NCI-H128 (cell line): ENCODE results near the gene GREM2.

ENCODE experiments used
- DNase-seq: peaks from one replicate; lab custom pipeline; 2025; ENCODE audit not compliant: unreplicated experiment; lab: John Stamatoyannopoulos, UW

The GREM2 gene

GRCh38 chr1:240610636-240611035 lies 1.3 kb downstream of the GREM2 start:
- no peak for DNase-seq

- no peak for DNase-seq
Measured at GRCh38 chr1:240609527-240610060, 2.4 kb downstream of the GREM2 start.

DNA sequence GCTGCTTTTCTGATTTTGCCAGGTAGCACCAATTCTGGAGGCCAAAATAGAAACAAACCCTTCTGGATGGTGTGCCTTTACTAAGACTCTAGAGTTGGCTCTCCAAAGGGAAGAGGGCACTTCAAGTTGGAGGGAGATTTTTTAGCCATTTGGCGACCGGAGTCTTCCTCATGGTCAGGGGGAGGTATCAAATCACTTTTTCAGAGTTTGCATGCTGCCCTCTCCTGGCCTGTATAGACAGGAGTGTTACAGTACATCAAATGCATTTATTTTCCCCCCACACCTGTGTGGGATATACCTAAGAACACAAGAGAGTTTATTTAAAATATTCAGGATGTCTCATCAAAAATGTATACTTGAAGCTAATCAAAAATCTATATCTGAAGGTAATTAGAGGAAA lies 3.2 kb downstream of the GREM2 start:
- DNase-seq = no peak

DNA sequence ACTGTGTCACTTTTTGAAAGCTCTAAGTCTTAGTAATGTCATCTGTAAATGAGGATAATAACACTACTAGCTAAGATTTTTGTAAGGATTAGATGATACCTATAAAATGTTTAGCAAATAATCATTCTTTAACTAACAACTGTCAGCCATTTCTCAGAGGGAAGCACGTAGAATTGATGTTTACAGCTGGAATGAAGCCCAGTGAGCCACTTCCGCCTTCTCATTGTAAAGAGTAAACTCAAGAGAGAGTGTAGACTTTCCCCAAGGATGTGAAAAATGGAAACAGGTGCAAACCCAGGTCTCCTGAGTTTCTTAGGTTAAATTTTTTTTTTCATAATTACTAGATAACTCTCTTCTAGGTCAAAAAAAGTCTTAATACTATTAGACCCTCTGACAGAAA lies 4.9 kb downstream of the GREM2 start:
- DNase-seq = no peak

DNA sequence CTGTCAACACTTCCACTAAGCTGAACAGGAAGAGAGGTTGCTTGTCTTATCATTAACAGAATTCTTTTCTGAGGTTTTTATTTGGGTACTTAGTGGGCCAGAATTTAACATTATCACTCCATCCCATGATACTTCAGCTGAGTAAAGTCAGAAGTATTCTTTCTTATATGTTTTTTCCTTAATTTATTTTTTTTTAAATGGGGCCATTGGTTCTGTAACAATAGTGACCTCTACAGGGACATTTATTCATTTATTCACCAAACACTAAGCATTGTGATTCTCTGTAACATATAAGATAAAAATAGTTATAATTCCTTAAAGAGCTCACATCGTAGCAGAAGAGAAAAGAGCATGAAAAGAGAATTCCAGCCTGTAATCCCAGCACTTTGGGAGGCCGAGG lies 9.8 kb downstream of the GREM2 start:
- no peak for DNase-seq

DNA sequence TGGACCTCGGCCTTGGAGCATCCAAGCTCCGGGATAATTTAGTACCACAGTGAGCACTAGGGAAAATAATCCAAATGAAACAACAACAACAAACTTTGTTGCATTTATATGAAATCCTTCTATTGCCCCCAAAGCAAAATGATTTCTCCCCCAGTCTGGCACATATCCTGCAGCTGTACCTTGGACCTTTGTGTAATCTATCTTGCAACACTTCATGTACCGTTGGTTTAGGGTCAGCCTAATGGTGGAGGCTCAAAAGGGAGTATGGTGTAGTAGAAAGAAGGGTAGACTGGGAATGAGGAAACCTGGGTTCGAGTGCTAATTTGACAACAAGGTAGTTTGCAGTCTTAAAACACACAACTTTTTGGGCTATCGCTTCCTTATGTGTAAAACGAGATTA lies 12.1 kb downstream of the GREM2 start:
- DNase-seq = no peak

DNA sequence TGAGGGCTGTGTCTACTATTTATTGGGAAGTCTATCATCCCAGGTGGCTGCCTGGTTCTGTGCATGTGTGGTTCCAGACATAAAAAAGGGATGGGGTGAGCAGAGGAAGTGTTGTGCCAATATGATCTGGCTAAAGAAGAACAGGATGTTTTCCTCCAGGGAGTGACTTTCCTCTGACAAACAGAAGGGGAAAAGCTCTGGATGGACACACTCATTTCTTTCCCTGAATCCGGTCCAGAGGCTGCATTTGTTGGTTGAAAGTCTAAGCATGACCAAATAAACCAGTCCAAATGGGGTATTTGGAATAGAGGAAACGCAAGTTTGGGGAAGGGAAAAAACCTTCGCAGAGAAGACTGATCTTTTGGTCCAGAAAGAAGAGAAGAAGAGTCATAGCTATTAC lies 12.7 kb downstream of the GREM2 start:
- DNase-seq = no peak

DNA sequence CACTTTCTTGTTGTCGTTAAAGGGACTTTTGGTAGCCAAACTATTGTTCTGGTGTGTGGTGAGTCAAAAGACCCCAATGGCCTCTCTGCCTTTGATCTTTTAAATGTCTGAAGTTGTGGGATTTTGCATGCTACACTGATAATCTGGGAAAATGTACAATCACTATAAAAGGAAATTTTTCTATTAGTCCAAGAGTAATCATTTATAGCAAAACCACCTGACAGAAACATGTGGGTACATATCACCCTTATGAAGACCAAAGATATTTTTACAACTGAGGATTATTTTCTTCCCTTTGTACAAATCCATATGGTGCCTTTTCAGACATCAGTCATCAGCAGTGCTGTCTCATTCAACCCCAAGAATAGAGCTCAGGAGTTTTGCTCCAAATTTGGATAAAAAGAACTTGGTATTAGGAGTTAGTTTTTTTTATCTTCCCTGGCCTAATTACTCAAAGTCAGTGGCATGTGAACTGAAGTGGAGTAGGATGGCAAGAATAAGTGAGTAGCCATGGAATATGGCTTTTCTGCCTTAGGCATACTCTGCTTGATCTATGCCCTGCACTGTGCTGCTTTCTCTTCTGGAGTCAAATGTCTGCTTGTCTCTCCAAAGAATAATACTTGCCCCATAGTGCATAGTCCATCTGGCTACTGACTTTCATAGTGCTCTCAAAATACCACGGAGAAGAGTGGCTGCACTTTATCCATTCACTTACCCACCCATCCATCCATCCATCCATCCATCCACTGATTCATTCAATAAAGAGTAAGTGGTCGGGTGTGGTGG lies 13.5 kb downstream of the GREM2 start:
- DNase-seq = no peak

DNA sequence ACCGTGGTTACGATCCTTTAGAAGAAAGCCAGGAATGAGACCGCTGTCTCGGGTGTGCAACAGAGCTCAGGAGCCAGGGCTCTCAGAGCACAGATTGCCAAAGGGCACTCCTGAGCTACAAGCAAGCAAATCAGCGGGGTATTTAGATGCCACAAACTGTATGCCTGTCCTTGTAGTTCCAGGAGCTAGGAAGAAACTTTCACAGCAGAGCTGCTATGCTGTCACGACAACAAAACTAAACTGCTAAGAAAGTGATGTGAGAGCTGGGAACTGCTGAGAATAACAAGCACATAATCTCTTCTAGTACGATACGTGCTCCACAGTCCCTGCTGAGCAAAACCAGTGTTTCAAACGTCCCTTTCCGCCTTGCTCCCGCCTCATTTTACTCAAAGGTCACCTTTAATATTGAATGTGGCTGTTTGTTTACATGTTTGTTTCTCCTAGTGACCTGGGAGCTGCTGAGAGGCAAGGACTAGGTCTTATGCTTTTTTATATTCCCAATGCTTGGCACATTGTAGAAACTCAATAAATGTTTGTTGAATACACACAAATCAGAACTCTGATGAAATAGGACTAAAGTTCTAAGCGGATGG lies 14.7 kb downstream of the GREM2 start:
- DNase-seq = no peak

DNA sequence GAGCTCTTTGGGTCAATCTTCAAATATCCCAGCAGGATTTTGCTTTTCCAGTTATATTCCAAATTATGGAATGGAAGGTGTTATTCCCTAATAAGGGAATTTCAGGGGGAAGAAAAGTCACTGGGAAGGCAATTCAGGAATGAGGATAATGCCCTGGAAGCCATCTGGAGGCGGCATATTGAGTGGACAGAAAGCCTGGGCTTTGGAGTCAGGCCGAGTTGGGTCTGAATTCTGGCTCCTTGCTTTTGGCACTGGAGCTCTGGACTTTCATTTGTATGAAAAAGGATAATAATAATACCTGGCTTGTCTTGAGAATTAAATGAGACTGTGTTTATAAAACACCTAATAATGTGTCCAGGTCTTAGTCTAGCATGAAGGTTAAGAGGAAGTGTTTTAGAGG lies 16.5 kb downstream of the GREM2 start:
- DNase-seq = no peak

DNA sequence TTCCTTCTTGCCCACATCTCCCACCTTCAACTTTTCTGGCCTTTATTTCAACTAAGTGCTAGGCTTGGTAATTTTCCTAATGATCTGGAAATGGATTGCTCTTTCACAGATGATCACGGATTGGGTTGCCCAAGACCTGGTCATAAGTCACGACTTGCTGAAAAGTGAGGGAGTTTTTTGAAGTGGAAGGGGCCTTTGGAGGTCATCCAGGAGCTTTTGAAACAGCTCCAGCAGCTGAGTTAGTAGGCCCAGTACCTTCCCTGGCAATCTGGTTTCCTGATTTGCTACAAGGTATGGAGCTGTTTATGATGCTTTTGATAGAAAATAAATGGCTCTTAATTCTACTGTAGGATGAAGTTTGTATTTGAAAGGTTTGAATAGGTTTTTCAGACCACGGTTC lies 20.4 kb downstream of the GREM2 start:
- no peak for DNase-seq

GRCh38 chr1:240591078-240591477 lies 20.9 kb downstream of the GREM2 start:
- DNase-seq = no peak

DNA sequence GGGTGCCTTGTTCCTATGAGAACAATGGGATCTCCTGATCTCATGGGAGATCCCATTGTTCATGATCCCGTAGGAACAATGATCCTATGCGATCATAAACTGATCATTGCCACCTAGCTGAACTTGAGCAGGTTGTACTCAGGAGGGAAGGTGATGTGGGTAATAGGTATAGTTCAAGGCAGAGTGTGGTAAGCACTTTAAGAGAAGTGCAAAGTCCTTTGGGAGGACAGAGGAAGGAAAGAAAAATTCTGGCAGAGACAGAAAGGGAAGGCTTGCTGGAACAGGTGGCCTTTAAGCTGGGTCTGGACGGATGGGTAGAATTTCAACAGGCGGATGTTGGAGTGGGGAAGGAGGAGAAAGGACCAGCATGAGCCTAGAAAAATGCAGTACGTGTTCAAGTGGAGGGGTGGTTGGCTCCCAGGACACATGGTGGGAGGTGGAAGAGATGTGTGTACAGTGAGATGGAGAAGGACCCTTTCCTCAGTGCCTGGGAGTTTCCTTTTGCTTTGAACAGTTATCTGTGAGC lies 22.3 kb downstream of the GREM2 start:
- DNase-seq = no peak

DNA sequence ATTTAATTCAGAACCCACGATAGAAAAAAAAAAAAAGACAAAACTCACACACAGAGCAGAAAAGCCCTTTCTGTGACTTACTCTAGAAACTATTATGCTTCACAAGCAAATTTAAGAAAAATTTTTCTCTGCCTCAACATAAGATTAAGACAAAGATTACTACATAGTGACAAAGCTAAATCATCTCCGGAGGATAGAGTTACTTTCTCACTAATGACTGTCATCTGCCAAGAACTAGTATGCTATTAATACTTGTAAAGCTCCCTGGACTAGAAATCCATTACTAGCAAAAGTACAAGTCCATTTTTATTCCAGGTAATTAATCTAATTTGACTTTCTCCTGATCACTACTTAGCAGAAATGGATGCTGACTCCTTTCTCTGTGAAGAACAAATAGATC lies 25.9 kb downstream of the GREM2 start:
- no peak for DNase-seq

GRCh38 chr1:240582953-240583352 lies 29.0 kb downstream of the GREM2 start:
- DNase-seq = no peak

GRCh38 chr1:240579511-240579910 lies 32.4 kb downstream of the GREM2 start:
- DNase-seq = no peak

- no peak for DNase-seq
Measured at GRCh38 chr1:240577095-240577494, 34.9 kb downstream of the GREM2 start.

GRCh38 chr1:240575981-240576662 lies 35.8 kb downstream of the GREM2 start:
- DNase-seq = no peak

GRCh38 chr1:240572328-240572727 lies 39.6 kb downstream of the GREM2 start:
- no peak for DNase-seq

GRCh38 chr1:240571782-240572181 lies 40.2 kb downstream of the GREM2 start:
- no peak for DNase-seq

GRCh38 chr1:240567066-240567465 lies 44.9 kb downstream of the GREM2 start:
- no peak for DNase-seq

GRCh38 chr1:240562779-240563178 lies 49.2 kb downstream of the GREM2 start:
- DNase-seq = no peak
